Liver (tissue), 9 donors: Measurements from ENCODE around the gene DPM2. TPM values are rescaled to one million over a fixed set of nuclear protein-coding genes. Genes with fewer than 3 reads are reported as not detected.

Experiments
- DNase-seq: peaks from one replicate; pipeline ENCODE4 v3.0.0-alpha.2; 2017; ENCODE audit warnings: low spot score
- H3K27ac ChIP-seq, 2 donors: one replicate each; pipeline ENCODE4 v1.7.0; 2013; ENCODE audit warnings: inconsistent platforms in 2 of 2, low read length in 2 of 2, control low read depth in 1 of 2, low read depth in 1 of 2, mild to moderate bottlenecking in 1 of 2
- H3K27me3 ChIP-seq, 4 donors: one replicate each; pipeline versions ENCODE4 v1.6.1 to v1.7.0; 2013; ENCODE audit warnings: low read length in 3 of 4, inconsistent platforms in 1 of 4, mild to moderate bottlenecking in 1 of 4, moderate library complexity in 1 of 4; ENCODE audit not compliant: control insufficient read depth in 4 of 4, insufficient read depth in 4 of 4
- H3K36me3 ChIP-seq, 4 donors: one replicate each; pipeline versions ENCODE4 v1.6.1 to v1.7.0; 2013; ENCODE audit warnings: low read length in 3 of 4, mild to moderate bottlenecking in 3 of 4, low read depth in 1 of 4, moderate library complexity in 1 of 4; ENCODE audit not compliant: control insufficient read depth in 4 of 4, insufficient read depth in 3 of 4
- H3K4me1 ChIP-seq, 4 donors: one replicate each; pipeline versions ENCODE4 v1.6.1 to v1.7.0; 2013; ENCODE audit warnings: low read length in 3 of 4, mild to moderate bottlenecking in 3 of 4, moderate library complexity in 1 of 4; ENCODE audit not compliant: control insufficient read depth in 4 of 4, insufficient read depth in 4 of 4
- H3K4me3 ChIP-seq, 3 donors: one replicate each; pipeline versions ENCODE4 v1.6.1 to v1.7.0; 2013; ENCODE audit warnings: low read length in 3 of 3, control low read depth in 1 of 3, low read depth in 1 of 3, mild to moderate bottlenecking in 1 of 3
- H3K9ac ChIP-seq, 2 donors: one replicate each; pipeline ENCODE4 v1.7.0; 2013; ENCODE audit warnings: low read length in 2 of 2, mild to moderate bottlenecking in 2 of 2, moderate library complexity in 2 of 2, control low read depth in 1 of 2, low read depth in 1 of 2
- H3K9me3 ChIP-seq, 4 donors: one replicate each; pipeline versions ENCODE4 v1.6.1 to v1.7.0; 2013; ENCODE audit warnings: low read length in 3 of 4; ENCODE audit not compliant: control insufficient read depth in 4 of 4
- CTCF ChIP-seq: fragments of 150-350 bp; IDR thresholded peaks from 2 replicates; pipeline ENCODE4 v1.5.1; 2017; ENCODE audit warnings: improper control_type of control experiment, low read depth, low read length; ENCODE audit not compliant: missing input control
- EGR1 ChIP-seq, 2 donors: IDR thresholded peaks; 2 replicates each; pipeline ENCODE4 v1.6.1; 2016 to 2018; ENCODE audit warnings: antibody characterized with exemption in 2 of 2, low read depth in 2 of 2
- FOXA1 ChIP-seq: IDR thresholded peaks from 2 replicates; pipeline ENCODE4 v1.6.1; 2016; ENCODE audit warnings: antibody characterized with exemption
- FOXA2 ChIP-seq: IDR thresholded peaks from 2 replicates; pipeline ENCODE4 v1.6.1; 2016; ENCODE audit warnings: antibody characterized with exemption
- GABPA ChIP-seq, 2 donors: IDR thresholded peaks in 1 of 2; conservative IDR thresholded peaks in 1 of 2; 2 replicates each; pipeline ENCODE4 v1.6.1; 2016; ENCODE audit warnings: antibody characterized with exemption in 2 of 2, mild to moderate bottlenecking in 1 of 2, moderate library complexity in 1 of 2
- HNF4A ChIP-seq, 2 donors: conservative IDR thresholded peaks; 2 replicates each; pipeline ENCODE4 v1.6.1; 2016; ENCODE audit warnings: antibody characterized with exemption in 2 of 2, mild to moderate bottlenecking in 2 of 2
- HNF4G ChIP-seq: IDR thresholded peaks from 2 replicates; pipeline ENCODE4 v1.6.1; 2016; ENCODE audit warnings: antibody characterized with exemption
- JUND ChIP-seq, 2 donors: IDR thresholded peaks; 2 replicates each; pipeline ENCODE4 v1.6.1; 2016; ENCODE audit warnings: antibody characterized with exemption in 2 of 2
- MAX ChIP-seq: IDR thresholded peaks from 2 replicates; pipeline ENCODE4 v1.6.1; 2016; ENCODE audit warnings: antibody characterized with exemption
- NR2F2 ChIP-seq: IDR thresholded peaks from 2 replicates; pipeline ENCODE4 v1.6.1; 2016; ENCODE audit warnings: antibody characterized with exemption
- RAD21 ChIP-seq, 2 donors: IDR thresholded peaks; 2 replicates each; pipeline ENCODE4 v1.6.1; 2016; ENCODE audit warnings: antibody characterized with exemption in 2 of 2, mild to moderate bottlenecking in 2 of 2
- REST ChIP-seq: IDR thresholded peaks from 2 replicates; pipeline ENCODE4 v1.6.1; 2016; ENCODE audit warnings: antibody characterized with exemption, mild to moderate bottlenecking
- RXRA ChIP-seq, 2 donors: IDR thresholded peaks; 2 replicates each; pipeline ENCODE4 v1.6.1; 2017 to 2018; ENCODE audit warnings: antibody characterized with exemption in 2 of 2, mild to moderate bottlenecking in 1 of 2
- SP1 ChIP-seq: IDR thresholded peaks from 2 replicates; pipeline ENCODE4 v1.6.1; 2018; ENCODE audit warnings: antibody characterized with exemption, mild to moderate bottlenecking
- TAF1 ChIP-seq: conservative IDR thresholded peaks from 2 replicates; pipeline ENCODE4 v1.6.1; 2016; ENCODE audit warnings: antibody characterized with exemption, mild to moderate bottlenecking
- YY1 ChIP-seq: IDR thresholded peaks from 2 replicates; pipeline ENCODE4 v1.6.1; 2016; ENCODE audit warnings: antibody characterized with exemption, mild to moderate bottlenecking
- ZBTB33 ChIP-seq: IDR thresholded peaks from 2 replicates; pipeline ENCODE4 v1.6.1; 2016; ENCODE audit warnings: antibody characterized with exemption
- WGBS: extraction: QIAGEN DNeasy Blood & Tissue Kit; methylation state at CpG from one replicate; pipeline ENCODE4 v1.1.7; 2013; 5-methylcytosine and 5-hydroxymethylcytosine counted together
- polyA plus RNA-seq, 2 donors: library from polyadenylated mRNA; stranded (reverse) in 1 of 2; unstranded in 1 of 2; fragments of 200-250 nt in 1 of 2; fragments of >200 nt in 1 of 2; fragmentation: Nextera tagmentation in 1 of 2; extraction: Ambion mirVana in 1 of 2; gene quantifications; one replicate each; pipeline versions ENCODE4 v1.2.1 to v1.2.3, GENCODE V29; 2013 to 2015
- total RNA-seq, 2 donors: library from RNA; depleted of rRNA; stranded (reverse); fragments of >200 nt; gene quantifications; one replicate each; pipeline ENCODE4 v1.2.3, GENCODE V29; 2014
- donor health status: healthy.
- donor health status: healthy.
- donor health status: healthy.
- donor health status: healthy.
- donor health status: healthy.

The DPM2 gene
- total and polyA plus RNA-seq, 4 donors: 9.3 to 25.0 (median 22.0) TPM

- H3K27ac ChIP-seq: peak overlapping the region; percentile 64 to 66
- TF ChIP-seq HNF4G: no peak
- TF ChIP-seq REST: no peak
- TF ChIP-seq JUND (IDR thresholded peaks at IDR 0.05): no peak
- TF ChIP-seq FOXA2: no peak
- TF ChIP-seq RAD21 (IDR thresholded peaks at IDR 0.05): no peak
- TF ChIP-seq YY1: no peak
- TF ChIP-seq SP1: no peak
- no peak for TF ChIP-seq ZBTB33
- TF ChIP-seq EGR1 (IDR thresholded peaks at IDR 0.05; ENCODE audit: low read depth in 2 of 2): no peak
- TF ChIP-seq MAX: no peak
- TF ChIP-seq CTCF: no peak
- no peak for TF ChIP-seq GABPA (IDR thresholded peaks at IDR 0.05 in 1 of 2, conservative IDR thresholded peaks at IDR 0.05 in 1 of 2)
- TF ChIP-seq RXRA (IDR thresholded peaks at IDR 0.05): no peak
- no peak for TF ChIP-seq NR2F2
- TF ChIP-seq HNF4A (conservative IDR thresholded peaks at IDR 0.05): no peak
- no peak for TF ChIP-seq TAF1
- no peak for TF ChIP-seq FOXA1
- 75% methylated on average over 12 of the region's 12 CpGs for WGBS
Observed at GRCh38 chr9:127905788-127906191, 31.9 kb downstream of the DPM2 start.

More at GRCh38 chr9:127905788-127906191, 31.9 kb downstream of the DPM2 start:
- DNase-seq: no peak
- Histone ChIP-seq H3K27me3 (no peaks in the 10 kb centered on the region), H3K9ac (no peak overlapping the region), H3K36me3 (peaks cover 0 to 1% (median 0%) of the 10 kb centered on the region in 4 donors), H3K9me3 (no peaks in the 10 kb centered on the region), H3K4me3 (no peak overlapping the region), H3K4me1 (peaks cover 0 to 5% (median 4%) of the 10 kb centered on the region in 4 donors)
